HG03442 (cell line): ENCODE data around the gene LY6G6D.

Source experiments
- ATAC-seq: cut with Tn5 transposase; IDR thresholded peaks from one replicate; pipeline ENCODE4 v1.9.1; 2021; ENCODE audit warnings: mild to moderate bottlenecking, moderate library complexity; ENCODE audit not compliant: unreplicated experiment

LY6G6D gene

GRCh38 chr6:31717499-31718222, 2.5 kb downstream of the LY6G6D start:
- no peak for ATAC-seq

DNA sequence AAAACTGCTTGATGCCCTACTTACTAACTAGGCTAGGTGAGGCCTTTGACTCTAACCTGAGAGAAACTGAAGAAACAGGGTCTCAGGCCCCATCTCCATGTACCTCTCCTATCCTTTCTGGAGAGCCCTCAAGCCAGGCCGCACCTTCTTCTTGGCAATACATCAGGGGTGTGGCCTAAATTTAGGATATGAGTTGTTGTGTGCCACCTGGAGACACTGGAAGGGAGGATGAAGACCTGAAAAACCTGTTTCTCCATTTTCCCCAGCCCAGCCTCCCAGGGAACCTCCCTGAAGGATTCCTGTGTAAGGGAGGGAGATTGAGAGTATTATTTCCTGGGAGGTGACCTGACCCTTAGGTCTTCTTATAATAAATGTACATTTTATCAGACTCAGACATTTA, 3.1 kb downstream of the LY6G6D start:
- ATAC-seq = no peak

- ATAC-seq = no peak
These were observed 3.9 kb downstream of the LY6G6D start for GRCh38 chr6:31719001-31719400.

DNA sequence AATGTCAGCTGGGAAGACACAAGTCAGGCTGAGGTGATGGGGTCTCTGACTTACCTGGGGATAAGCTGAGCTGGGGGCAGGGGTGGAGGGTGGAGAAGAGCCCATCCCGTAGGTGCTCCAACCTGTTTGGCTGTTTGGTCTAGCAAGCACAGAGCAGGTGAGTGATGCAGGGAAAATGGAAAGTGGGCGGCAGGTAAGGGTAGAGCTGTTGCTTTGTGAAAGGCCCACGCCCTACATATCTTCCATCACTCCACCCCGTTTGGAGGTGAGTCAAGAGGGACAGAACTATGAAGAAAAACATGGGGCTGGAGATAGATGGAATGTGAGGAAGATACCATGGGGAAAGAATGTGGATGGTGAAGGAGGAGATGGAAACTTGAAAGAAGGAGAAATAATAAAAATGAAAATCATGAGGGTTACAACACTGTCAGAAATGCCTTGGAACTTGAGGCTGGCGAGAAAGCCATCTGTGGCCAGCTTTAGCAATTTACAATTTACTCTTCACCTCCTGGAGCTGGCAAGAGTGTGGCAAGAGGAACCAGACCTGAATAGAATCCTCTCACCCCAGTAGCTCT, 5.1 kb downstream of the LY6G6D start:
- no peak for ATAC-seq

- no peak for ATAC-seq
These were observed 6.3 kb downstream of the LY6G6D start, which contains the start of gene LY6G6C for GRCh38 chr6:31721351-31722020. TSS of gene LY6G6C (minus strand) at chr6:31721746. CDS start at chr6:31721679, 67 bp downstream.

DNA sequence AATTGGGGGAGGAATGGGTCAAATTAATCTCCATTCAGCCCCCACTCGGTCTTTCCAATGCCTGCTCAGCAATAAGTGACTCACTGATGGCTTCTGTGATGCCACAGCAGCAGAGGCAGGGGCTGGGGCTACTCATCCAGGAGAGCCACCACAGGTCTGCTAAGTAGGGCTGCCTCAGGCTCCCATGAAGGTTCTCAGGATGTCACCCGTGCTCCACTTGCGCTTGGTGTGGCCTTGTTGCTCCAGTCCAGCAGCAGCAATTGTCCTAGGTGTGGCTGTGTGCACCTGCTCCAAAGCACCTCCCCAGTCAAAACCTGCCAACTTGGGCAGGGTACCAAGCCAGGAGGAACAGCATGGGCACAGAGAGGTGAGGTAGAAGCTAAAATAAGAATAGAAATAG, 7.0 kb downstream of the LY6G6D start:
- no peak for ATAC-seq

- no peak for ATAC-seq
These were observed 8.3 kb downstream of the LY6G6D start, which contains the start of gene MPIG6B for GRCh38 chr6:31723245-31723979. TSS of gene MPIG6B (plus strand) at chr6:31723373. CDS start at chr6:31723384, 11 bp downstream.

DNA sequence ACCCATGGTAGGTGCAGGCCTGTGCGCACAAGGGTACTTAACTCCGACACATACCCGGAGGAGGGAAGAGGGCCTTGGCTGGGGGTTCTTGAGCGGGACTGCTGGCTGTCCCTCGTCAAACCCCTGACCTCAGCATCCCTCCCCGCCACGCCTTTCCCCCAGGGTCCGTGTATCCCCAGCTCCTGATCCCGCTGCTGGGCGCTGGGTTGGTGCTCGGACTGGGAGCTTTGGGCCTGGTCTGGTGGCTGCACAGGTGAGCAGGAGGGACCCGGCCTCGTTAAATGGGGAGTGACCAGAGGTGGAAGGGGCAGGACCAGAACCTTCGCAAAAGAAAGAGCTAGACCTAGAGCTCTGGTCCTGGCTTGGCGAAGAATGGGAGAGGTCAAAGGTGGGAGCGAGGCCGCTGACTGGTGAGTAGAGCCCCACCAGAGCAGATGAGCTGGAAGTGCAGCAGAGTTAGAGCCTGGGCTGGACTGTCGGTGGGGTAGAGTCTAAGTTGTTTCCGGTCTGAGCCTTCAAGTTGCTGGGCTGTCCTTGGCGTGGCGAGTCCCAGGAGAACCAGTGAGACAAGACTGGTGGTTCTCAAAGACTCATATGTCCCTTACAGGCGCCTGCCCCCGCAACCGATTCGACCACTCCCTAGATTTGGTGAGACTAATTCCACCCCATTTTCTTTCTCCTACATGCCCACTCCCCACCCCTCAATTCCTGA, 9.0 kb downstream of the LY6G6D start:
- ATAC-seq = no peak

- no peak for ATAC-seq
These were observed 10.6 kb downstream of the LY6G6D start for GRCh38 chr6:31725502-31726350.

DNA sequence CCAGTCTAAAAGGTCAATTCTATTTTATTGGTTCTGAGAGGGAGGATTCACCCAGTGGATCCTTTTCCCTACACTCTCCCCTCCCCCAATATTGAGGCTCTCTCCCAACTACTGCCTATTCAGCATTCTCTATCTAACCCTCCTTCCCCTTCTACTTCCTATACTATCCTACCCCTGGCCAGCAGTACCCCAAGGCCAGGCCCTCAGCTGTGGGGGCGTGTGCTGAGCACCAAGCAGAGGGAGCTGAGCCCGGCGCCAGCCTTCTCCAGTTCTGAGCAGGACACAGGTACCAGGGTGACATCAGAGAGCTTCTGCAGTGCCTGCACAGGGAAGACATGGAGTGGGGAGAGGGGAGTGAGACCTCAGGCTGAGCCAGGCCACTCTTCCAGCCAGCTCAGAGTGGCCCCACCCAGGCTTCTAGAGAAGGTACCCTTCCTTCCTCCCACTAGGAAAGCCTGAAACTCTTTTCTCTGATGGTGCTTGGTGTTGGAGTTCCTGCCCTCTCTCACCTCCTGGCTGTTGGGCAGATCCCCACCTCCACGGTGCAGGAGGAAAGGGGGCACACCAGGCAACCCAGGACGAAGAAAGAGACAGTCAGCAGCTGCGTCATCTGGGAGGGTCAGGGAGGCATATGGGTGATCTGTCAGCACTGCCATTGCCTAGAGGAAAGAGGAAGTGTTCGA, 12.0 kb downstream of the LY6G6D start:
- ATAC-seq = no peak

DNA sequence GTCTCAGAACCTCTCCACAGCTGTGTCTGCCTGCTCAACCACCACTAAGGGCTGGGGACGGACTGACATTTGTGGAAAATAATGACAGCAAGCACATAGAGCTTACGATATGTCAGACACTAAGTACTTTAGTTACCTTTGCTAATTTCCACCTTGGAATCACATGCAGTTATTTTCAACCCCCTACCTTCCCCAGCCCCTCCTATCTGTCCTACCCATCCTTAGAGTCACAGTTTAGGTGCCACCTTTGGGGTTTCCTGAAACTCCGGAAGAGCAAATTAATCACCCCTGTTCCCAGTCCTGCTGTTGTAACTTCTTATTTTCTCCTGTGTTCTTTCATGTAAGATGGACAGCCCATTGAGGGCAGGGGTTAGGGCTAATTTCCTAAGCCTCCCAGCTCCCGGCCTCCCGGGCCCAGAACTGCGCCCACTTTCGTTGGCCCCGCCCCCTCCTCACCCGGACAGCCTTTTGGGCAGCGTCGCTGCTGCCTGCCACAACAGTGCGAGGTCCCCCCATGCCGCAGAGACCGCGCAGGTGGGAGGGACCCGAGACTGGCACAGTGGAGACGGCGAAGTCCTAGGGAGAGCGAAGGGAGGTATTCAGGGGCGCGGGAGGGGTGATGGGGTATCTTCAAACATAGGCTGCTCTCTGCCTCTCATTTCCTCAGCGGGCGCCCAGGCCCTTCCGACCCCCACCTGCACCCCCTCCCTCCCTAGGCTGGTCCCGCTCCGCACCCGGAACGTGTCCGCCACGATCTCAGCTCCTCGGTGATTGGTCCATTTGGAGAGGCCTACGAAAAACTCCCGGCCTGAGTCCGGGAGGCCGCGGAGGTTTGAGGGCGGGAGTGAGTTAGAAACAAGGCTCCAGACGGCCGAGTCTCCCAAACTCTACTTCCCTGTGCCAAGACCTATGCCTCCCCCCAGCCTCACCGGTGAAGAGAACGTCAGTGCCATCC, 12.8 kb downstream of the LY6G6D start:
- ATAC-seq = no peak

GRCh38 chr6:31728767-31729514, 13.8 kb downstream of the LY6G6D start, which contains the start of gene DDAH2:
TSS of gene DDAH2 (minus strand) at chr6:31729299. CDS start at chr6:31729161, 138 bp downstream.
- no peak for ATAC-seq

GRCh38 chr6:31729515-31729978, 14.4 kb downstream of the LY6G6D start:
- ATAC-seq = peak; percentile 39

- no peak for ATAC-seq
These were observed 15.0 kb downstream of the LY6G6D start for GRCh38 chr6:31729979-31730630.

DNA sequence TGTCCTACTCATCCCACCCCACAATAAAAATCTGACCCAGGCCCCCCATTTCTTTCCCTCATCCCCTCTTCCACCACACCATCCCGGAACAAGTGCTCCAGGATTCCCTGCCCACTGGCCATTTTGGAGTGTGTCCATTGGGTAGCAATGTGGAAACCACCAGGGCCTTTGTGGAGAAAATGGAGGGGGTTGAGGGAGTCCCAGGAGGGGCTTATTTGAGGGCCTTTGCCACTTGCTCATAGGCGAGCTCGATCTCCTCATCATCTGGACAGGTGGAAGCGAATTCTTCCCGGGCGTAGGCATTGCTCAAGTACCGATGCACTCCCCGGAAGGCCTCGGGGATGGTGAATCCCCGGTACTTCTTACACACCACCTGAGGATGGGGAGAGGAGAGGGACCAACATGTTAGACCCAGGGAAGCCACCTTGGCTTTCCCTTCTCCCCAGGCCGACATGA, 15.5 kb downstream of the LY6G6D start:
- ATAC-seq = no peak

DNA sequence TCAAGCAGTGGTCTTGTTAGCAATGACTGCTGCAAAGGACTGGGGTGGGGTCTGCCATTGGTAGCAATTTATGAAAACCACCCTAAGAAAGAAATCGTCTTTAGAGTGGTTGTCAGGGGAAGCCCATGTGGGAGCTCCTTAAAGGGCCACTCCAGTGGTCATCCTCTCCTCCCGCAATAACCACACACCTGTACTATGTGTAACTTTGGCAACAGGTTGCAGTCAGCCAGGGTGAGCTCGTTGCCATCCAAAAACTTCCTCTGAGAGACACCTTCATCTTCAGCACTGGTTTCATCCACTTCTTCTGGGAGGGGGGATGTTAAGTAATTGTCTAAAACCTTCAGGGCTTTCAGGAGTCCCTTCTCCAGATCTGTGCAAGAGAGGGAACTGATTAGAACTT, 16.9 kb downstream of the LY6G6D start:
- no peak for ATAC-seq

- ATAC-seq = no peak
These were observed 18.6 kb downstream of the LY6G6D start for GRCh38 chr6:31733734-31734133.
